ENCODE results near the gene TRMT61A. TPM values are rescaled to one million over a fixed set of nuclear protein-coding genes. Genes with fewer than 3 reads are reported as not detected.

The TRMT61A gene
- total and polyA plus RNA-seq, 2 of the 13 experiments (the other 11 are each of a cell fraction or from before 2014, with no cell fraction given): 6.5 to 13.6 TPM

DNA sequence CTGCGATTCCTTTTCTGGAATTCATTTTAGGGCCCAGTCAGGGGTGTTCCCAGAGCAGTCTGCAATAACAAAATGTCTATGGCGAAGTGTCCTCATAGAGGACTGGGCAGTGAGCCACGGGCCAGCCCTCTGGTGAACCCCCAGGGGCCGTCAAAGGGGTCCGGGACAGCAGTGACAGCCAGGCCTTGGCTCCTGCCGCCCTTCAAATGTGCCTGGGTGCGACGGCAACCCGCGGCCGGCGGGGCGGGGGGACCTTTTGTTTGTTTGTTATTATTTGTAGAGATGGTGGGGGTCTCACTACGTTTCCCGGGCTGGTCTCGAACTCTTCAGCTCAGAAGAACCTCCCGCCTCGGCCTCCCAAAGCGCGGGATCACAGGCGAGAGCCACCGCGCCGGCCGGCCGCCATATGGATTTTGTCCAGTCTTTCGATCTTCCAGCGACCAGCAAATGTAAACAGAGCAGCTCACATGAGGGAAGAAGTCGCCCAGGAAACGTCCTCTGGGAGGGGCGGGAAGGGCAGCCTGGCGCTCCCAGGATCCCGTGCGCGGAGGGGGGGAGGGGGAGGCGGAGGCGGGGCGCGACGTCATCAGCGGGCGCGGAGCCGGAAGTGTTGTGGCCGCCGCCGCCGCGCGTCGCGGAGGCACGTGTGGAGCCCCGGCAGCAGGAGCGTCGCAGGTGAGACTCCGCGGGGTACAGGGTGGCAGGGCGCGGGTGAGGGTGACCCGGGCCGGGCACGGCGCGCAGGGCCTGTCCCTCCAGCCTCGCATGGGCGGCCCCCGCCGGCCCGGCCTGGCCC, at the start of gene TRMT61A (continued):
- TF ChIP-seq REST (IDR thresholded peaks at IDR 0.05; ENCODE audit: borderline replicate concordance in 1 of 2, low read depth in 1 of 2, low read length in 2 of 2) (no peak; a peak in 1 of 4 replicates), TBL1XR1 (IDR thresholded peaks at IDR 0.05; ENCODE audit: borderline replicate concordance, low read length, partially characterized antibody) (no peak), PBX3 (CRISPR knock-in tag; IDR thresholded peaks at IDR 0.05; ENCODE audit: borderline replicate concordance) (no peak), MZF1 (CRISPR knock-in tag; IDR thresholded peaks at IDR 0.05; ENCODE audit: borderline replicate concordance) (no peak), SAP130 (CRISPR knock-in tag; IDR thresholded peaks at IDR 0.05; ENCODE audit: low read depth) (peak; percentile 96), ZBTB42 (CRISPR knock-in tag; IDR thresholded peaks at IDR 0.05) (no peak), ATF7 (IDR thresholded peaks at IDR 0.05) (no peak), ATF7 (CRISPR knock-in tag; IDR thresholded peaks at IDR 0.05) (no peak; the same call in 1 of the 2 replicates), ZNF749 (CRISPR knock-in tag; IDR thresholded peaks at IDR 0.05; ENCODE audit: borderline replicate concordance) (no peak), ZNF329 (CRISPR knock-in tag; IDR thresholded peaks at IDR 0.05; ENCODE audit: low read depth) (peak; percentile 59; the same call in 1 of the 2 replicates), ATM (IDR thresholded peaks at IDR 0.05; ENCODE audit: borderline replicate concordance) (no peak), SRSF1 (optimal IDR thresholded peaks at IDR 0.05; ENCODE audit: low read depth, low read length) (no peak), PHF5A (CRISPR knock-in tag; IDR thresholded peaks at IDR 0.05; ENCODE audit: low read depth, unreplicated experiment) (no peak), ZNF687 (CRISPR knock-in tag; IDR thresholded peaks at IDR 0.05) (peak; percentile 88), ZNF234 (CRISPR knock-in tag; conservative IDR thresholded peaks at IDR 0.05) (no peak), TRIM24 (CRISPR knock-in tag; IDR thresholded peaks at IDR 0.05) (no peak), TBP (CRISPR knock-in tag; IDR thresholded peaks at IDR 0.05) (no peak; the same call in 1 of the 2 replicates), THRA (CRISPR knock-in tag; IDR thresholded peaks at IDR 0.05; ENCODE audit: borderline replicate concordance) (peak; percentile 53; the same call in 1 of the 2 replicates)
